H1 (cell line): ENCODE results near the gene SHISA6. TPM values are rescaled to one million over a fixed set of nuclear protein-coding genes. Genes with fewer than 3 reads are reported as not detected.

ENCODE experiments used
- CTCF ChIA-PET: fragments of 300-600 bp; sonication (Branson Sonifier 250); formaldehyde crosslinking; loops from one replicate; lab custom pipeline; 2021; ENCODE audit not compliant: partially characterized antibody; lab: Charles Lee
- POLR2A ChIA-PET: fragments of 300-600 bp; sonication (Branson Sonifier 250); formaldehyde crosslinking; loops from one replicate; lab custom pipeline; 2021; ENCODE audit warnings: inconsistent platforms; ENCODE audit not compliant: partially characterized antibody; lab: Charles Lee
- DNase-seq, 2 experiments: peaks; one replicate each; pipeline versions ENCODE4 v3.0.0 to v3.0.0-alpha.2; 2010 to 2022; ENCODE audit warnings: low spot score in 2 of 2, low read depth in 1 of 2, mixed read lengths in 1 of 2
- FAIRE-seq: peaks from 2 replicates; lab custom pipeline; 2011; peaks lifted over from hg19 to GRCh38; lab: Jason Lieb, UNC
- H2AFZ ChIP-seq: 2 replicates; pipeline ENCODE4 v1.8.1; 2012; ENCODE audit warnings: low read length, inconsistent platforms
- H2AK5ac ChIP-seq: 2 replicates; pipeline ENCODE4 v1.6.1; 2013; ENCODE audit warnings: low read depth, low read length
- H2BK120ac ChIP-seq: replicated peaks from 2 replicates; pipeline ENCODE3; 2013; ENCODE audit warnings: low read depth, low read length, inconsistent platforms
- H2BK12ac ChIP-seq: 2 replicates; pipeline ENCODE4 v1.6.1; 2013; ENCODE audit warnings: low read depth, low read length
- H2BK15ac ChIP-seq: 2 replicates; pipeline ENCODE4 v1.6.1; 2013; ENCODE audit warnings: low read length
- H2BK20ac ChIP-seq: 2 replicates; pipeline ENCODE4 v1.6.1; 2013; ENCODE audit warnings: low read length
- H2BK5ac ChIP-seq: 2 replicates; pipeline ENCODE4 v1.6.1; 2013; ENCODE audit warnings: low read depth, low read length
- H3K14ac ChIP-seq: 2 replicates; pipeline ENCODE4 v1.6.1; 2013; ENCODE audit warnings: inconsistent platforms; ENCODE audit not compliant: insufficient read length
- H3K18ac ChIP-seq: 2 replicates; pipeline ENCODE4 v1.6.1; 2013; ENCODE audit warnings: low read length; ENCODE audit errors: extremely low read depth
- H3K23ac ChIP-seq: 2 replicates; pipeline ENCODE4 v1.6.1; 2013; ENCODE audit warnings: inconsistent platforms; ENCODE audit not compliant: insufficient read length
- H3K23me2 ChIP-seq: 2 replicates; pipeline ENCODE4 v1.6.1; 2013; ENCODE audit warnings: low read depth, low read length
- H3K27ac ChIP-seq: 2 replicates; pipeline ENCODE4 v1.6.1; 2011; ENCODE audit warnings: low read depth, low read length, inconsistent platforms
- H3K27me3 ChIP-seq, 4 experiments: replicated peaks in 1 of 4; 1 replicate in 1 of 4; 2 replicates in 3 of 4; pipeline versions ENCODE4 v1.6.1 to v1.8.1; 2011 to 2013; ENCODE audit warnings: low read length in 3 of 4, mild to moderate bottlenecking in 3 of 4, inconsistent platforms in 2 of 4, mixed read lengths in 2 of 4, moderate library complexity in 1 of 4; ENCODE audit not compliant: control insufficient read depth in 3 of 4, insufficient read depth in 3 of 4; ENCODE audit errors: extremely low read depth in 1 of 4
- H3K36me3 ChIP-seq, 4 experiments: 2 replicates each; pipeline versions ENCODE4 v1.6.1 to v1.8.1; 2011 to 2013; ENCODE audit warnings: mild to moderate bottlenecking in 4 of 4, low read length in 3 of 4, moderate library complexity in 2 of 4, control low read depth in 1 of 4, inconsistent platforms in 1 of 4; ENCODE audit not compliant: insufficient read depth in 4 of 4, control insufficient read depth in 2 of 4
- H3K4ac ChIP-seq: replicated peaks from 2 replicates; pipeline ENCODE3; 2013; ENCODE audit warnings: low read length, low read depth, mixed read lengths, inconsistent platforms; ENCODE audit not compliant: insufficient read length
- H3K4me1 ChIP-seq, 4 experiments: replicated peaks in 1 of 4; 1 replicate in 1 of 4; 2 replicates in 3 of 4; pipeline versions ENCODE4 v1.6.1 to v1.8.1; 2011 to 2013; ENCODE audit warnings: low read length in 3 of 4, inconsistent platforms in 2 of 4, mixed read lengths in 1 of 4; ENCODE audit not compliant: insufficient read depth in 4 of 4, control insufficient read depth in 3 of 4
- H3K4me2 ChIP-seq, 2 experiments: 2 replicates each; pipeline versions ENCODE4 v1.6.1 to v1.8.1; 2011 to 2013; ENCODE audit warnings: low read depth in 2 of 2, low read length in 2 of 2, control low read depth in 1 of 2, inconsistent platforms in 1 of 2, mild to moderate bottlenecking in 1 of 2; ENCODE audit not compliant: insufficient read depth in 1 of 2
- H3K4me3 ChIP-seq, 4 experiments: fragments of 200-600, 300-600 bp in 1 of 4; sonication (generic), shearing (Covaris generic), sonication (Bioruptor Twin) in 1 of 4; 2 replicates each; pipeline versions ENCODE4 v1.5.1 to v1.8.1; 2011 to 2016; ENCODE audit warnings: low read length in 4 of 4, low read depth in 3 of 4, control low read depth in 2 of 4, inconsistent platforms in 2 of 4, mild to moderate bottlenecking in 2 of 4, mixed read lengths in 1 of 4, moderate library complexity in 1 of 4; ENCODE audit not compliant: insufficient read depth in 2 of 4; ENCODE audit errors: extremely low read depth in 1 of 4
- H3K56ac ChIP-seq: replicated peaks from 2 replicates; pipeline ENCODE3; 2013; ENCODE audit warnings: low read depth, mild to moderate bottlenecking, mixed read lengths, low read length, inconsistent platforms; ENCODE audit not compliant: insufficient read length
- H3K79me1 ChIP-seq: 2 replicates; pipeline ENCODE4 v1.6.1; 2013; ENCODE audit warnings: low read depth, low read length, control low read depth
- H3K79me2 ChIP-seq, 2 experiments: 2 replicates each; pipeline versions ENCODE4 v1.6.1 to v1.8.1; 2012 to 2013; ENCODE audit warnings: low read length in 2 of 2, mild to moderate bottlenecking in 2 of 2, inconsistent platforms in 1 of 2; ENCODE audit not compliant: insufficient read depth in 2 of 2, control insufficient read depth in 1 of 2
- H3K9ac ChIP-seq, 4 experiments: replicated peaks in 1 of 4; 1 replicate in 1 of 4; 2 replicates in 3 of 4; pipeline versions ENCODE4 v1.6.1 to v1.8.1; 2011 to 2013; ENCODE audit warnings: low read depth in 3 of 4, low read length in 3 of 4, control low read depth in 2 of 4, mild to moderate bottlenecking in 2 of 4, moderate library complexity in 2 of 4, inconsistent platforms in 1 of 4; ENCODE audit errors: extremely low read depth in 1 of 4
- H3K9me3 ChIP-seq, 2 experiments: 2 replicates each; pipeline versions ENCODE4 v1.6.1 to v1.8.1; 2012 to 2013; ENCODE audit warnings: mild to moderate bottlenecking in 2 of 2, moderate library complexity in 2 of 2, control low read depth in 1 of 2, inconsistent platforms in 1 of 2, low read depth in 1 of 2, low read length in 1 of 2, mixed read lengths in 1 of 2; ENCODE audit not compliant: insufficient read depth in 2 of 2
- H4K20me1 ChIP-seq, 2 experiments: replicated peaks in 1 of 2; 2 replicates each; pipeline versions ENCODE3 to v1.8.1; 2011 to 2013; ENCODE audit warnings: inconsistent platforms in 2 of 2, low read length in 2 of 2, mild to moderate bottlenecking in 1 of 2; ENCODE audit not compliant: insufficient read depth in 2 of 2, control insufficient read depth in 1 of 2
- H4K5ac ChIP-seq: 2 replicates; pipeline ENCODE4 v1.6.1; 2013; ENCODE audit warnings: low read length, low read depth, mixed read lengths, inconsistent platforms; ENCODE audit not compliant: insufficient read length
- H4K8ac ChIP-seq: 2 replicates; pipeline ENCODE4 v1.8.0; 2013; ENCODE audit warnings: mild to moderate bottlenecking, moderate library complexity, low read length, inconsistent platforms; ENCODE audit not compliant: insufficient read depth; ENCODE audit errors: extremely low read depth
- H4K91ac ChIP-seq: replicated peaks from 2 replicates; pipeline ENCODE3; 2013; ENCODE audit warnings: low read length, mixed read lengths, inconsistent platforms; ENCODE audit not compliant: insufficient read length
- WGBS, 2 experiments: shearing (Covaris generic) in 1 of 2; methylation state at CpG; one replicate each; pipeline versions ENCODE4 v1.1.6 to v1.1.7; 2013 to 2015; ENCODE audit warnings: low lambda C conversion rate in 2 of 2, mixed read lengths in 2 of 2, inconsistent platforms in 1 of 2, low coverage in 1 of 2, missing lambda C conversion rate in 1 of 2; ENCODE audit not compliant: insufficient replicate concordance in 2 of 2, insufficient coverage in 1 of 2, insufficient read length in 1 of 2; ENCODE audit errors: extremely low coverage in 1 of 2, missing lambda C conversion rate in 1 of 2; 5-methylcytosine and 5-hydroxymethylcytosine counted together
- polyA plus RNA-seq, 7 experiments: library from polyadenylated mRNA; depleted of rRNA in 3 of 7; stranded (reverse) in 5 of 7; unstranded in 2 of 7; fragments of >200 nt in 5 of 7; fragments of 200-250 nt in 2 of 7; gene quantifications; 1 replicate in 5 of 7; 2 replicates in 1 of 7; 4 replicates in 1 of 7; pipeline versions ENCODE4 v1.2.1 to v1.2.3, GENCODE V29; 2011 to 2013; ENCODE audit warnings: missing spikeins in 2 of 7, mixed read lengths in 2 of 7
- total RNA-seq: library from RNA; stranded (reverse); fragmentation: NEBNext Ultra II Directional; extraction: Animal tissue kit (Norgen Biotek cat#: 25700); gene quantifications from 2 replicates; pipeline ENCODE4 v1.2.1, GENCODE V29; 2021
- TF ChIP-seq, protein P1 (sequence below): IDR thresholded peaks from 2 replicates; pipeline ENCODE4 v1.6.1; 2012; ENCODE audit warnings: low read length, inconsistent platforms
- TF ChIP-seq, protein P2 (sequence below), 3 experiments: IDR thresholded peaks; 1 replicate in 2 of 3; 2 replicates in 1 of 3; pipeline versions ENCODE4 v1.5.1 to v1.6.1; 2011; ENCODE audit warnings: low read length in 3 of 3, mild to moderate bottlenecking in 3 of 3, inconsistent platforms in 2 of 3, low read depth in 1 of 3, moderate library complexity in 1 of 3; ENCODE audit not compliant: insufficient read depth in 1 of 3; ENCODE audit errors: control extremely low read depth in 1 of 3

The SHISA6 gene
- total and polyA plus RNA-seq, 2 of the 8 experiments (the other 6 are each of a cell fraction or from before 2014, with no cell fraction given) = 2.9 to 4.8 TPM

DNA sequence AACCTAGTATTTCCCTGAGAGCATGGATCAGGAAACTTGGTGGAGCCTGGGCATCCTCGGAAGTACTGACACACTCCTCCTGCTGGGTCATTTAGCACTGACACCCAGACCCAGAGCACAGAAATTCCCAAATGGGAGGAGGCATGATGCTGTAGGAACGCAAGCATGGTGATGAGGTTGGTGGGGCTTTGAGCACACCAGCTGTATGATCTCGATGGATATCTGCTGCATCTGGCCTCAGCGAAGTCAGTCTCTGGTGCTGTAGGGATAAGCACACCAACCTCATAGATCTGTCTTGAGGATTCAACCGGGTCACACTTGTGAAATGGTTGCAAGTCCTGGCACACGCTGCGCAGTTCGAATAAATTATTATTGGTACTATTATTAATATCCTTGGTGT, 52.5 kb downstream of the SHISA6 start:
- Histone ChIP-seq H4K20me1 (no peaks in the 10 kb centered on the region), H4K5ac (no peak overlapping the region), H3K56ac (no peak overlapping the region), H4K91ac (no peak overlapping the region), H2BK120ac (no peak overlapping the region), H3K4me3 (no peak overlapping the region), H3K27me3 (no peaks in the 10 kb centered on the region), H3K14ac (no peak overlapping the region), H2BK5ac (no peak overlapping the region), H2BK15ac (no peak overlapping the region), H3K36me3 (no peaks in the 10 kb centered on the region), H3K18ac (no peak overlapping the region), H3K9me3 (no peaks in the 10 kb centered on the region), H3K27ac (no peak overlapping the region), H3K4ac (no peak overlapping the region), H2AK5ac (no peak overlapping the region), H4K8ac (no peak overlapping the region), H3K4me2 (no peak overlapping the region), H3K4me1 (no peaks in the 10 kb centered on the region), H2BK20ac (no peak overlapping the region), H2BK12ac (no peak overlapping the region), H3K79me1 (no peaks in the 10 kb centered on the region), H3K9ac (no peak overlapping the region; a peak in 1 of 7 replicates), H3K79me2 (no peaks in the 10 kb centered on the region), H2AFZ (no peak overlapping the region), H3K23ac (peak overlapping the region; percentile 55), H3K23me2 (no peaks in the 10 kb centered on the region)
- ChIA-PET CTCF (interaction anchor here (1.0 to 3.4 kb wide), 3 partner anchors 29 to 416 kb away, joined by 3 to 21 read pairs (median 5); no protein-coding TSS in a partner anchor), POLR2A (interaction anchor here (1.5 kb wide), 1 partner anchor 8 kb away, joined by 3 read pairs; no protein-coding TSS in a partner anchor)
- peak in 1 of 2 experiments; percentile 20 for DNase-seq
- TF ChIP-seq, protein P1, sequence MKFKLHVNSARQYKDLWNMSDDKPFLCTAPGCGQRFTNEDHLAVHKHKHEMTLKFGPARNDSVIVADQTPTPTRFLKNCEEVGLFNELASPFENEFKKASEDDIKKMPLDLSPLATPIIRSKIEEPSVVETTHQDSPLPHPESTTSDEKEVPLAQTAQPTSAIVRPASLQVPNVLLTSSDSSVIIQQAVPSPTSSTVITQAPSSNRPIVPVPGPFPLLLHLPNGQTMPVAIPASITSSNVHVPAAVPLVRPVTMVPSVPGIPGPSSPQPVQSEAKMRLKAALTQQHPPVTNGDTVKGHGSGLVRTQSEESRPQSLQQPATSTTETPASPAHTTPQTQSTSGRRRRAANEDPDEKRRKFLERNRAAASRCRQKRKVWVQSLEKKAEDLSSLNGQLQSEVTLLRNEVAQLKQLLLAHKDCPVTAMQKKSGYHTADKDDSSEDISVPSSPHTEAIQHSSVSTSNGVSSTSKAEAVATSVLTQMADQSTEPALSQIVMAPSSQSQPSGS = no peak
- TF ChIP-seq, protein P2, sequence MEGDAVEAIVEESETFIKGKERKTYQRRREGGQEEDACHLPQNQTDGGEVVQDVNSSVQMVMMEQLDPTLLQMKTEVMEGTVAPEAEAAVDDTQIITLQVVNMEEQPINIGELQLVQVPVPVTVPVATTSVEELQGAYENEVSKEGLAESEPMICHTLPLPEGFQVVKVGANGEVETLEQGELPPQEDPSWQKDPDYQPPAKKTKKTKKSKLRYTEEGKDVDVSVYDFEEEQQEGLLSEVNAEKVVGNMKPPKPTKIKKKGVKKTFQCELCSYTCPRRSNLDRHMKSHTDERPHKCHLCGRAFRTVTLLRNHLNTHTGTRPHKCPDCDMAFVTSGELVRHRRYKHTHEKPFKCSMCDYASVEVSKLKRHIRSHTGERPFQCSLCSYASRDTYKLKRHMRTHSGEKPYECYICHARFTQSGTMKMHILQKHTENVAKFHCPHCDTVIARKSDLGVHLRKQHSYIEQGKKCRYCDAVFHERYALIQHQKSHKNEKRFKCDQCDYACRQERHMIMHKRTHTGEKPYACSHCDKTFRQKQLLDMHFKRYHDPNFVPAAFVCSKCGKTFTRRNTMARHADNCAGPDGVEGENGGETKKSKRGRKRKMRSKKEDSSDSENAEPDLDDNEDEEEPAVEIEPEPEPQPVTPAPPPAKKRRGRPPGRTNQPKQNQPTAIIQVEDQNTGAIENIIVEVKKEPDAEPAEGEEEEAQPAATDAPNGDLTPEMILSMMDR (IDR thresholded peaks at IDR 0.05; ENCODE audit: control extremely low read depth in 1 of 3, insufficient read depth in 1 of 3, low read depth in 1 of 3, low read length in 3 of 3) = peak in 1 of 3 experiments; percentile 16; a peak in 1 of 4 replicates
- FAIRE-seq = no peak
- 80% methylated on average over 8 of the region's 8 CpGs; no CpG with 5 or more reads in 1 of the 2 experiments for WGBS, 2 experiments
